HUES6 (cell line): ENCODE measurements around the gene CHADL.

Experiments
- H3K27ac ChIP-seq: 2 replicates; pipeline ENCODE4 v1.7.0; 2013; ENCODE audit warnings: low read depth, mild to moderate bottlenecking, low read length, inconsistent platforms
- H3K27me3 ChIP-seq: 2 replicates; pipeline ENCODE4 v1.6.1; 2013; ENCODE audit warnings: low read length; ENCODE audit not compliant: control insufficient read depth, insufficient read depth
- H3K36me3 ChIP-seq: 2 replicates; pipeline ENCODE4 v1.6.1; 2013; ENCODE audit warnings: low read length; ENCODE audit not compliant: control insufficient read depth, insufficient read depth
- H3K4me1 ChIP-seq: 2 replicates; pipeline ENCODE4 v1.6.1; 2013; ENCODE audit warnings: low read length; ENCODE audit not compliant: control insufficient read depth, insufficient read depth
- H3K4me3 ChIP-seq: 2 replicates; pipeline ENCODE4 v1.5.1; 2013; ENCODE audit warnings: low read depth, low read length
- H3K9ac ChIP-seq: one replicate; pipeline ENCODE4 v1.6.1; 2013; ENCODE audit warnings: mild to moderate bottlenecking, low read length
- H3K9me3 ChIP-seq: 2 replicates; pipeline ENCODE4 v1.6.1; 2013; ENCODE audit warnings: low read depth, low read length; ENCODE audit not compliant: control insufficient read depth, insufficient read depth

The CHADL gene

DNA sequence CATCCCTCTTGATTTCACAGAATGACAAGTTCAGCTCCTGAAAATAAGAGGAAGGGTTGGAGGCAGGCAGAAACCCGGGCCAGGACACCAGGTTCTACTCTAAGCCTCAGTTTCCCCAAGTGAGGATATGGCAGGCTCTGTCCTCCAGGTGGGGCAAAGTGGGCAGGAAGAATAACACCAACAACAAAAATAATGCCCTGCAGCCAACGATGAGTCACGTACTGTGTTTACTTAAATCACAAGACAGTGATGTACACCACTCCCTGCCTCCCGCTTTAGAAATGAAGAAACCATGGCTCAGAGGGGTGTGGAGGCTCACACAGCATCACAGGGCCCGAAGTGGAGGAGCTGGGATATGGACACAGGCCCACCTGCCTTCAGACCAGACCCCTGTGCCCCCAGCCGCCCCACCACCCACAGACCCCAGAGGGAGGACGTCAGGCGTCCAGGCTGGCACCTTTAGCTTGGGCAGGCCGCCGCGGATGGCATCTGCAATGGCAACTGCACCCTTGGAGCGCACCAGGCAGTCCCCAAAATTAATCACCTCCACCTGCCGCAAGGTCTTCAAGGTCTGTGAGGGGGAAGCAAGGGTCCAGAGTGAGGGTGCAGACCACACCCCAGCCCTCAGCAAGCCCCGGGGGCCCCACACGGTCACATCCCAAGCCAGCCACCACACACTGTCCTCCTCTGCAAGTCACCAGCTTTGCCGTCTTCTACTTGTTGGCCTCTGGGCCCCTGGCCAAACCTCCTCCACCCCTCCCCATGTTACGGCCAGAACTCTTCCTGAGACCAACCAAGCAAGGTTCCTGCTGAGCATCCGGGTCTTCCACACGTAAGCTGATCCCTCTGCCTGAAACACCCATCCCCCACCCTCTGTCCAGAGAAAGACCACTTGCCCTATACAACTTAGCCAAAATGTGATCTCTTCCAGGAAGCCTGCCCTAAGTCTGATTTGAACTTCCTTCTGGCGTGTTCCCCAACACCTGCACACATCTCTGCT is 15.8 kb upstream of the CHADL start:
- H3K4me3 ChIP-seq = no peak overlapping the region
- H3K27ac ChIP-seq = 0 out of 2 replicates have a peak overlapping the region, but pooled peaks have one; percentile 22
- H3K9me3 ChIP-seq = no peaks in the 10 kb centered on the region
- no peak overlapping the region for H3K9ac ChIP-seq
- no peaks in the 10 kb centered on the region for H3K27me3 ChIP-seq
- H3K4me1 ChIP-seq = peaks cover 8% of the 10 kb centered on the region; the same call in 1 of the 2 replicates
- H3K36me3 ChIP-seq = peaks cover 95% of the 10 kb centered on the region

DNA sequence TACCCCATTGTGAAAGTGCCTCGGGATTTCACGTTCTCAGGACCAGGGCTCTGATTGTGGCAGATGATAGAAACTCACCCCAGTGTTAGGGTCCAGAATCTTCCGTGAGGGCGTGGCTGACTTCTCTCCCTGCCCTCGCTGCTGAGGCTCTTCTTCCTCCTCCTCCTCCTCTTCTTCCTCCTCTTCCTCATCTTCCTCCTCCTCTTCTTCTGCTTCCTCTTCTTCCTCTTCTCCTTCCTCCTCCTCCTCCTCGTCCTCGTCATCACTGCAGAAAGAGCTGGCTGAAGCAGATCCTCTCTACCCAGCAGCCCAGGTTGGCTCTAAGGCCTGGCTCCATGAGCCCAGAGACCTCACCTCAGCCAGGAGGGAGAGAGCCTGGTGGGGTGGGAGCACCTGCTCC is 13.5 kb upstream of the CHADL start:
- Histone ChIP-seq H3K9ac (no peak overlapping the region), H3K27me3 (no peaks in the 10 kb centered on the region), H3K4me1 (peaks cover 8% of the 10 kb centered on the region; the same call in 1 of the 2 replicates), H3K36me3 (peaks cover 96% of the 10 kb centered on the region), H3K9me3 (no peaks in the 10 kb centered on the region), H3K27ac (no peak overlapping the region), H3K4me3 (no peak overlapping the region)

DNA sequence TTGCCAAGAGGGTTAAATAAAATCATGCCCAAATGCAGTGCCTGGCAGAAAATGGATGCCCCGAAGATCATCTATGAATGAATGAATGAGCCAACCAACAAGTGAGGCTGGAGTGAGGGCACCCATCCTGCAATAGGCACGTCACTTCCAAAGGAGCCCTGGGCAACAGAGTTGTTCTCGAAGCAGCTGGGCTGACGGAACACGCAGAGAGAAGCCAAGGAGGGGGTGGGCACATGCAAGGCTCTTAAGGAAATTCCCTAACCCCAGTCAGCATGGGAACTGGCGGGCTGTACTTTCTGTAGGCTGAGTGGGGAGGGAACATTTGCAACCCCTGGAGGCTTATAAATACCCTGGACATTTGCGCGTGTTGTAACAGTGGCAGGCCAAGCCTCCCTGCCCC is 11.6 kb upstream of the CHADL start:
- H3K9me3 ChIP-seq = no peaks in the 10 kb centered on the region
- H3K36me3 ChIP-seq = peaks cover 96% of the 10 kb centered on the region
- H3K27me3 ChIP-seq = no peaks in the 10 kb centered on the region
- no peak overlapping the region for H3K27ac ChIP-seq
- no peak overlapping the region for H3K4me3 ChIP-seq
- H3K9ac ChIP-seq = no peak overlapping the region
- H3K4me1 ChIP-seq = peaks cover 5% of the 10 kb centered on the region; the same call in 1 of the 2 replicates

DNA sequence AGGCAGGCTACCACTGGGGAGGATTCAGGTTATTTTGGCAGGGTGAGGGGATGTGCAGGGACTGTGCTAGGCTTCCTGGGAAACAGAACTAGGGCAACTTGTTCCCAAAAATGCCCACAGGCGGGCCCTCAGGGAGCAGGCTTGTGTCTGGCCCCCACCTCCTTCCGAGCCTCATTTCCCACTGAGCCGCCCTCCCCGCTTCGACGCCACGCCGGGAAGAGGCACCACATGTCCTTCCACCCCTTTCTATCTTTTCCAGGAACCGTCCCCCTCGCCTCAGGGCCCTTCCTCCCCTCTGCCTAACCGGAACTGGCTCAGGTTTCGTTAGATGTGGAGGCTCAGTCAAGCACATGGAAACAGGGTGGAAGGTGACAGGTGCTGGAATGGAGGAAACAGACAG is 9.4 kb upstream of the CHADL start:
- Histone ChIP-seq H3K9me3 (no peaks in the 10 kb centered on the region), H3K4me3 (no peak overlapping the region), H3K4me1 (no peaks in the 10 kb centered on the region), H3K36me3 (peaks cover 93% of the 10 kb centered on the region), H3K27me3 (no peaks in the 10 kb centered on the region), H3K27ac (no peak overlapping the region), H3K9ac (no peak overlapping the region)

DNA sequence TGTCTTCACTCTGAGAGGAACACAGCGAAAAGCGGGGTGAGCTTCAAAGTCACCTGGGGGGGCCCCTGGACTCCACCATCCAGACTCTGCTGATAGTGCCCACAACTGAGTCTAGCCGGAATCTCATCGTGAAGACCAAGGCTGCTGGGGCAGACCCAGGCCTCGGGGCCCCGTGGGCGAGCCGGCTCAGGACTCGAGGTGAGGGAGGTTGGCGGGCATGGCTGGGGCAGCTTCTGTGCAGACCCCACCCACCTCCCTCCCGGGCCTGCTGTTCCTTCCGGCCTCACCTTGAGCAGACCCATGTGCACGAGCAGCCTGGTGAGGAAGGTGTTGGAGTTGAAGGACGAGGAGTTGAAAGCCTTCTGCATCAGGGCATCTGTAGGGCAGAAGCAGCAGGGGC is 8.7 kb upstream of the CHADL start:
- Histone ChIP-seq H3K4me3 (no peak overlapping the region), H3K27ac (no peak overlapping the region), H3K36me3 (peaks cover 93% of the 10 kb centered on the region), H3K9me3 (no peaks in the 10 kb centered on the region), H3K4me1 (no peaks in the 10 kb centered on the region), H3K9ac (no peak overlapping the region), H3K27me3 (no peaks in the 10 kb centered on the region)

DNA sequence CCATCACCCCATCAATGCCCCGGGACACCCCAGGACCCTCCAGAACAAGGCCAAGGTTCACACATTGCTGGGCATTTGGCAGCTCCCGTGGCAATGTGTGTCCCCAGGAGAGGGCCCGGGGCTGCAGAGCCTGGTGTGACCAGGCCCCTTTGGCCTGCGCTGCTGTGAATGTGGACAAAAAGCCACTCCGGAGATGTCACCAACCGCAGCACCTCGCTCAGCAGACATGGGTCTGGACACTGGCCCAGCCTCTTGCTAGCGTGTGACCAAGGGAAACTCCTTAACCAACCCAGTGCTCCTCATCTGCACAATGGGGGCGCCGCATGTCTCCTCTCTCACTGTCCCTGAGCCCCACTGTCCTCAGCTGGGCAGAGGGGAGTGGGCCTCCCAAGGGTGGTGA is 8.0 kb upstream of the CHADL start:
- no peak overlapping the region for H3K9ac ChIP-seq
- H3K27me3 ChIP-seq = no peaks in the 10 kb centered on the region
- H3K36me3 ChIP-seq = peaks cover 86% of the 10 kb centered on the region
- H3K4me3 ChIP-seq = no peak overlapping the region
- H3K9me3 ChIP-seq = no peaks in the 10 kb centered on the region
- no peaks in the 10 kb centered on the region for H3K4me1 ChIP-seq
- H3K27ac ChIP-seq = no peak overlapping the region

DNA sequence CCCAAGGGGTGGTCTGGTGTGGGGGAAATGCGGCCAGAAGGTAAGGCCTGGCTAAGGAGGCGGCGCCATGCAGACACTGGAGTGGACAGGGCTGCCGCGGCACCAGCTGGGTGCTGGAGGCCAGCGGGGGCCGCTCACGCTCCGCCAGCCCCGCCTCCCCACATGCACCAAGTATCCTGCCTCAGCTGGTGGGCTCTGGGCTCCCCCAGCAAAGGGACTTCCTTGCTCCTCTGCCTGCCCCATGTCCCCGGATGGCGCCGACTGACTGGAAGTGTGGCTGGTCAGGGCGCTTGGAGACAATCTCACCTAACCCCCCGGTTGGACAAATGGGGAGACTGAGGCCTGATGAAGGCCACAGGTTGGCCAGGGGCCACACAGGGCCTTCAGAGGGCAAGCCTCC is 7.6 kb upstream of the CHADL start:
- Histone ChIP-seq H3K27me3 (no peaks in the 10 kb centered on the region), H3K4me1 (no peaks in the 10 kb centered on the region), H3K9me3 (no peaks in the 10 kb centered on the region), H3K4me3 (no peak overlapping the region), H3K9ac (no peak overlapping the region), H3K27ac (no peak overlapping the region), H3K36me3 (peaks cover 82% of the 10 kb centered on the region)

DNA sequence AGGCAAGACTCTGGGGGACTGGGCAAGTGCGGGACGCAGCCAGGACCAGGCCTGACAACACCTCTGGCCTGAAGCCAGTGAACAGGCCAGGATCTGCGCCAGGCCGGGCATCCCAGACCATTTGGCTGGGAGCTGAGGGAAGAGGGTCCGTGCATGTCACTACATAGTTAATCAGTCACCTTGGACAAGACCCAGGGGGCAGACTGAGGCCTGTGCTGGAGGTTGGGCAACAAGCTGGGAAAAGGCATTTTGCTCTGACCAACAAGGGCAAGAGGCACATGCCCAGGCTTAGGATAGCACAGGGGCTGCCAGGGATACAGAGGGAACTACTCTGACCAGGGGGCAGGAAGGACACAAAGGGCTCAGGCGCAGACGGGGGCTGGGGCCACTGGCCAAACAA is 7.0 kb upstream of the CHADL start:
- H3K4me3 ChIP-seq = no peak overlapping the region
- H3K9ac ChIP-seq = no peak overlapping the region
- H3K36me3 ChIP-seq = peaks cover 76% of the 10 kb centered on the region

DNA sequence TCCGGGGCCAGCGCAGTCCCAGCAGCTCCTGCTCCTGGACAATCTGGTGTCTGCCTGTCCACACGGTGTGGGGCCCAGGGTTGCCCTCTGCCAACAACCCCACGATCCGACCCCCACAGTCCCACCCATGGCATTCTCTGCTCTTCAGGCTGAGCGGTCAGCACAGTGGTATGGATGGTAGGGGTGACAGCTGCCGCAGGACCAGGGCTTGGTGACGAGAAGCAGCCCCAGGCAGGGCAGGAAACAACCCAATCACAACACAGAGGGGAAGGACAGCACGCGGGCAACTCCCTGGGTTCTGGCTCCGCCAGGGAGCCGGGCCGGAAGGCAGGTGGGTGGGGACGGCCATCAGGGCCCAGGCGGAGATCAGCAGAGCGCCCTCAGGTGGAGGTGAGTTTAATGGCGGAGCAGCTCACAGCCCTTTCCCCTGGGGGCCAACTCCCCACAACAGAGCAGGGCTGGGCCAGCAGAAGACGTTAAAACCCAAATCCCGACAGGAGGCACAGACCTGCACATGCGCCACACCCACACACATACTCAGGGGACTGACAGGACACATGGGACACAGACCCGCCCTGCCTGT is 5.3 kb upstream of the CHADL start:
- H3K9ac ChIP-seq = no peak overlapping the region
- H3K36me3 ChIP-seq = peaks cover 61% of the 10 kb centered on the region
- H3K4me3 ChIP-seq = no peak overlapping the region
- no peaks in the 10 kb centered on the region for H3K9me3 ChIP-seq
- H3K4me1 ChIP-seq = no peaks in the 10 kb centered on the region
- no peaks in the 10 kb centered on the region for H3K27me3 ChIP-seq
- no peak overlapping the region for H3K27ac ChIP-seq

More for the DNA sequence above, 7.0 kb upstream of the CHADL start:
- Histone ChIP-seq H3K27me3 (no peaks in the 10 kb centered on the region), H3K9me3 (no peaks in the 10 kb centered on the region), H3K4me1 (no peaks in the 10 kb centered on the region), H3K27ac (no peak overlapping the region)

DNA sequence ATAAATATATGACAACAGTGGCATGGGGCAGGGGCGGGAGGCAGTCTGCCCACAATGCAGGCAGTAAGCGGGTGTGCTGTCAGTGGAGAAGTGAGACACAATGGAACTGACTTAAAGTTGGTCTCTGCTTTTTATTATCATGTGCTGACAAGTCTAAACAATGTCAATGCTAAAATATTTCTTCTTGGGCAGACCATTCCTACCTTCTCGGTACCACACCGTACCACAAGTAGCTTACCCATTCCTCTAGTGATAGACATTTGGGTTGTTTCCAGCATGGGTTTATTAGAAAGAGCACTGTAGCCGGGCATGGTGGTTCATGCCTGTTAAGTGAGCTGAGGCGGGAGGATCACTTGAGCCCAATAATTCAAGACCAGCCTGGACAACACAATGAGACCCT is 2.6 kb upstream of the CHADL start:
- Histone ChIP-seq H3K9ac (no peak overlapping the region), H3K4me3 (no peak overlapping the region), H3K9me3 (no peaks in the 10 kb centered on the region), H3K27ac (no peak overlapping the region), H3K4me1 (peaks cover 10% of the 10 kb centered on the region), H3K36me3 (peaks cover 34% of the 10 kb centered on the region), H3K27me3 (no peaks in the 10 kb centered on the region)

DNA sequence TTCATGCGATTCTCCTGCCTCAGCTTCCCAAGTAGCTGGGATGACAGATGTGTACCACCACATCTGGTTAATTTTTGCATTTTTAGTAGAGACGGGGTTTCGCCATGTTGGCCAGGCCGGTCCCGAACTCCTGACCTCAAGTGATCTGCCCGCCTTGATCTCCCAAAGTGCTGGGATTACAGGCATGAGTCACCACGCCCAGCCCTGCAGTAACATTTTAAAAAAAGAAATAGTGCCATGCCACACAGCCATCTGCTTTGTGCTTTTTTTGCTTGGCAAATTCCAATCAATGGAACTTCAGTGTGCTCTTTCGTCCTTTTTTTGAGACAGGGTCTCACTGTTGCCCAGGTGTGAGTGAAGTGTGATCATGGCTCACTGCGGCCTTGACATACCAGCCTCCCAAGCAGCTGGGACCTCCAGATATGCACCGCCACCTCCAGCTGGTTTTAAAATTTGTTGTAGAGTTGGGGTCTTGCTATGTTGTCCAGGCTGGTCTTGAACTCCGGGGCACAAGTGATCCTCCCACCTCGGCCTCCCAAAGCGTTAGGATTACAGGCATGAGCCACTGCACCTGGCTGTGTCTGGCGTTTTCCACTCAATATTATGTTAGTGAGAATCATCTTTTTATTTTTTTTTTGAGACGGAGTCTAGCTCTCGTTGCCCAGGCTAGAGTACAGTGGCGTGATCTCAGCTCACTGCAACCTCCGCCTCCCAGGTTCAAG is 1.8 kb upstream of the CHADL start:
- H3K4me3 ChIP-seq = no peak overlapping the region
- H3K36me3 ChIP-seq = peaks cover 26% of the 10 kb centered on the region
- no peaks in the 10 kb centered on the region; the same call in 1 of the 2 replicates for H3K27me3 ChIP-seq
- H3K9me3 ChIP-seq = no peaks in the 10 kb centered on the region
- peaks cover 13% of the 10 kb centered on the region for H3K4me1 ChIP-seq
- H3K9ac ChIP-seq = no peak overlapping the region
- H3K27ac ChIP-seq = no peak overlapping the region
